Urinary bladder (tissue), 4 donors: ENCODE data around the gene ICAM5. TPM values are rescaled to one million over a fixed set of nuclear protein-coding genes. Genes with fewer than 3 reads are reported as not detected.
"Not testable (repeated sequence)": the region's sequence is repeated elsewhere in the genome, so short reads cannot be mapped to it uniquely, and the experiment has no call there.

ENCODE experiments used
- DNase-seq: peaks from one replicate; pipeline ENCODE4 v3.0.0-alpha.2; 2015; ENCODE audit errors: extremely low spot score
- H3K27ac ChIP-seq: one replicate; pipeline ENCODE4 v1.5.1; 2013; ENCODE audit warnings: low read depth, mild to moderate bottlenecking, moderate library complexity
- H3K36me3 ChIP-seq: one replicate; pipeline ENCODE4 v1.6.1; 2013; ENCODE audit warnings: mild to moderate bottlenecking, moderate library complexity; ENCODE audit not compliant: insufficient read depth
- H3K4me1 ChIP-seq: one replicate; pipeline ENCODE4 v1.6.1; 2013; ENCODE audit warnings: mild to moderate bottlenecking, moderate library complexity; ENCODE audit not compliant: insufficient read depth
- H3K4me3 ChIP-seq: one replicate; pipeline ENCODE4 v1.5.1; 2013; ENCODE audit warnings: low read depth, low read length
- WGBS: extraction: QIAGEN DNeasy Blood & Tissue Kit; methylation state at CpG from one replicate; pipeline ENCODE4 v1.1.7; 2013; 5-methylcytosine and 5-hydroxymethylcytosine counted together
- polyA plus RNA-seq: library from polyadenylated mRNA; stranded (reverse); fragments of 200-250 nt; gene quantifications from one replicate; pipeline ENCODE4 v1.2.3, GENCODE V29; 2013
- total RNA-seq: library from RNA; depleted of rRNA; stranded (reverse); fragments of >200 nt; gene quantifications from one replicate; pipeline ENCODE4 v1.2.3, GENCODE V29; 2014
- donor health status: healthy with polysubstance abuse.
- donor health status: healthy.

The ICAM5 gene, protein sequence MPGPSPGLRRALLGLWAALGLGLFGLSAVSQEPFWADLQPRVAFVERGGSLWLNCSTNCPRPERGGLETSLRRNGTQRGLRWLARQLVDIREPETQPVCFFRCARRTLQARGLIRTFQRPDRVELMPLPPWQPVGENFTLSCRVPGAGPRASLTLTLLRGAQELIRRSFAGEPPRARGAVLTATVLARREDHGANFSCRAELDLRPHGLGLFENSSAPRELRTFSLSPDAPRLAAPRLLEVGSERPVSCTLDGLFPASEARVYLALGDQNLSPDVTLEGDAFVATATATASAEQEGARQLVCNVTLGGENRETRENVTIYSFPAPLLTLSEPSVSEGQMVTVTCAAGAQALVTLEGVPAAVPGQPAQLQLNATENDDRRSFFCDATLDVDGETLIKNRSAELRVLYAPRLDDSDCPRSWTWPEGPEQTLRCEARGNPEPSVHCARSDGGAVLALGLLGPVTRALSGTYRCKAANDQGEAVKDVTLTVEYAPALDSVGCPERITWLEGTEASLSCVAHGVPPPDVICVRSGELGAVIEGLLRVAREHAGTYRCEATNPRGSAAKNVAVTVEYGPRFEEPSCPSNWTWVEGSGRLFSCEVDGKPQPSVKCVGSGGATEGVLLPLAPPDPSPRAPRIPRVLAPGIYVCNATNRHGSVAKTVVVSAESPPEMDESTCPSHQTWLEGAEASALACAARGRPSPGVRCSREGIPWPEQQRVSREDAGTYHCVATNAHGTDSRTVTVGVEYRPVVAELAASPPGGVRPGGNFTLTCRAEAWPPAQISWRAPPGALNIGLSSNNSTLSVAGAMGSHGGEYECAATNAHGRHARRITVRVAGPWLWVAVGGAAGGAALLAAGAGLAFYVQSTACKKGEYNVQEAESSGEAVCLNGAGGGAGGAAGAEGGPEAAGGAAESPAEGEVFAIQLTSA
- total RNA-seq (0.53 TPM), polyA plus RNA-seq (1.8 TPM)

DNA sequence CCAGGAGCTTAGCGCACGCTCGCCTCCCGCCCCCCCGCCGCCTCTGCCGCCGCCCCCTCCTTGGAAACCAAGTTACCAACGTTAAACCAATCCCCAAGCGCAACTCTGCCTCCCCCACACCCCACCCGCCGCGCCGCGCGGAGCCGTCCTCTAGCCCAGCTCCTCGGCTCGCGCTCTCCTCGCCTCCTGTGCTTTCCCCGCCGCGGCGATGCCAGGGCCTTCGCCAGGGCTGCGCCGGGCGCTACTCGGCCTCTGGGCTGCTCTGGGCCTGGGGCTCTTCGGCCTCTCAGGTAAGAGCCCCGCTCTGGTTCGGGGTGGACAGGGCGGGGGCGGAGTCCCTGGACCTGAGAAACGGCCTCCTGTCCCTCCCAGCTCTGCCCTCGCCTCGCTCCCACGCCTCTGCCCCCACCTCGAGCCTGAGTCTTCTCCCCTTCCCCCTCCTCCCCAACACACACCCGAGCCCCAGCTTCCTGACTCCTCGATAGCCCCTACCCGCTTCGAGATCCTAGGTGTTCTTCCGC lies at the start of gene ICAM5:
ICAM5 (plus strand) TSS at position 117 of the 521 bp plus-strand sequence; CDS start at position 209, 92 bp downstream.
- peak within 1 kb of the TSS; percentile 30 for H3K4me3 ChIP-seq
- DNase-seq = no peak
- peaks cover 4% of the 10 kb centered on the region for H3K4me1 ChIP-seq
- H3K27ac ChIP-seq = no peak within 1 kb of the TSS
- H3K36me3 ChIP-seq = no peaks in the 10 kb centered on the region
- 1% methylated on average over 45 of the region's 45 CpGs for WGBS

DNA sequence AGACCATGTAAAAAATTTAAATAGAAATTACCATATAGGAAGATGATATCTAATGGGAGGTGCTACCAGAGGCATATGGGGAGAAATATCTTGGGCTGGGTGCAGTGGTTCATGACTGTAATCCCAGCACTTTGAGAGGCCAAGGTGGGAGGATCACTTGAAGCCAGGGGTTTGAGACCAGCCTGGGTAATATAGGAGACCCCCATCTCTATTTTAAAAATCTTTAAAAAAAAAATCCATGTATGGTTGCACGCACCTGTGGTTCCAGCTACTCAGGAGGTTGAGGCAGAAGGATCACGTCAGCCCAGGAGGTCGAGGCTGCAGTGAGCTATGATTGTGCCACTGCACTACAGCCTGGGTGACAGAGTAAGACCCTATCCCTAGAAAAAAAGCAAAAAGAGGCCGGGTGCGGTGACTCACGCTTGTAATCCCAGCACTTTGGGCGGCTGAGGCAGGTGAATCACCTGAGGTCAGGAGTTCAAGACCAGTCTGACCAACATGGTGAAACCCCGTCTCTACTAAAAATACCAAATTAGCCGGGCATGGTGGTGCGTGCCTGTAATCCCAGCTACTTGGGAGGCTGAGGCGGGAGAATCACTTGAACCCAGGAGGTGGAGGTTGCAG lies 47.8 kb upstream of the ICAM5 start:
- not testable (repeated sequence) for H3K4me1 ChIP-seq, H3K4me3 ChIP-seq, H3K36me3 ChIP-seq, DNase-seq, H3K27ac ChIP-seq
- WGBS = 96% methylated on average over 11 of the region's 11 CpGs

DNA sequence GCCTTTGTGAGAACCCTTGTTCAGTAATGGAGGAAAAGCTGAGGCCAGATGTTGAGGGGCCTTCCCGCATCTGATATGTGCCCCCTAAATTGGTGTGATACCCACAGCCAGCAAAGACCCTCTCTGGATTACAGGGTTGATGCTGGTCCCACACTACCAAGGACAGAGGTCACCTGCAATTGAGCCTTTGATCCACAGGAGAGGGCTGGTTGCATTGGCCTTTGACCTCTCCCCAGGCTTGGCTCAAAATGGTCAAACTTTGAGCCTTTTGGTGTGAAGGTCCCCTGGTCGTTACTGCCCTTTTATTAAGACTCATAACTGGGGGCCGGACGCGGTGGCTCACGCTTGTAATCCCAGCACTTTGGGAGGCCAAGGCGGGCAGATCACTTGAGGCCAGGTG lies 46.1 kb upstream of the ICAM5 start:
- no peak overlapping the region for H3K27ac ChIP-seq
- 90% methylated on average over 7 of the region's 7 CpGs for WGBS
- H3K36me3 ChIP-seq = no peaks in the 10 kb centered on the region
- H3K4me3 ChIP-seq = no peak overlapping the region
- no peaks in the 10 kb centered on the region for H3K4me1 ChIP-seq
- DNase-seq = no peak

DNA sequence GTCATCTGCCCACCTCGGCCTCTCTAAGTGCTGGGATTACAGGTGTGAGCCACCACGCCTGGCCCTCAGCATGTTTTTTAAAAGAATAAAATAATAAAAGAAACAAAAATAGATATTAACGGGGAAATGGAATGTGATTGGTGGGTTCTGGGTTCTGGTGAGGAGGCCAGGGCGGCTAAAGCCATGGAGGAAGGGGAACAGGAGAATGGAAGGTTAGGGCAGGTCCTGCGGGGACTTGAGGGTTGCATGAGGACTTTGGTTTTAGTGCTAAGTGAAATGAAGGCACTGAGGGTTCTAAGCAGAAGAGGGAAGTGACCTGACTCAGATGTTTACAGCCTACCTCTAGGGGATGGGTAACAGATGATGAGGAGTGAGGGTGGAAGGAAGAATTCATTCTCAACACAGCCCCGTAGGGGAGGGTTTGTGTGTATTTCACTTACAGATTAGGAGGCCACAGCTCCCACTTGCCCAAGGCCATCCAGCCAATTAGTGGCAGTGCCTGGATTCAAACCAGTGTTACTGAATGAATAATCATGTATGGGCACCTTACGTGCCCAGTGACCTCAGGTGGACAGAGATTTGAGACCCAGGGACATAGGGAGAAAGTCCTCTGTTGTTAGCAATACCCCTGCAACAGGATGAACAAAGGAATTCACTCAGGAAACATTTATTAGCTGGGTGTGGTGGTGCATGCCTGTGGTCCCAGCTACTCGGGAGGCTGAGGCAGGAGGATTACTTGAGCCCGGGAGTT lies 44.4 kb upstream of the ICAM5 start:
- Histone ChIP-seq H3K36me3 (no peaks in the 10 kb centered on the region), H3K27ac (no peak overlapping the region), H3K4me1 (no peaks in the 10 kb centered on the region), H3K4me3 (no peak overlapping the region)
- WGBS = 78% methylated on average over 9 of the region's 9 CpGs
- DNase-seq = no peak

DNA sequence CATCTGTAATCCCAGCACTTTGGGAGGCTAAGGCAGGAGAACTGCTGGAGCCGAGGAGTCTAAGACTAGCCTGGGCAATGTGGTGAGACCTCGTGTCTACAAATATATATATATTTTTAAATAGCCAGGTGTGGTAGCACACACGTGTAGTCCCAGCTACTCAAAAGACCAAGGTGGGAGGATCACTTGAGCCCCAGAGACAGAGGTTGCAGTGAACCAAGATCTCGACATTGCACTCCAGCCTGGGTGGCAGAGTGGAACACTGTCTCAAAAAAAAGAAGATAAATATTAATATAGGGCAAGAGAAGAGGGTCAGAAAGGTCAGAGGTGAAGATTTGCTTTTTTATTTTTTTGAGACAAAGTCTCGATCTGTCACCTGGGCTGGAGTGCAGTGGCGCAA lies 43.2 kb upstream of the ICAM5 start:
- H3K4me3 ChIP-seq = no peak overlapping the region
- H3K4me1 ChIP-seq = no peaks in the 10 kb centered on the region
- WGBS = 85% methylated on average over 6 of the region's 6 CpGs
- DNase-seq = no peak
- H3K27ac ChIP-seq = no peak overlapping the region
- no peaks in the 10 kb centered on the region for H3K36me3 ChIP-seq

DNA sequence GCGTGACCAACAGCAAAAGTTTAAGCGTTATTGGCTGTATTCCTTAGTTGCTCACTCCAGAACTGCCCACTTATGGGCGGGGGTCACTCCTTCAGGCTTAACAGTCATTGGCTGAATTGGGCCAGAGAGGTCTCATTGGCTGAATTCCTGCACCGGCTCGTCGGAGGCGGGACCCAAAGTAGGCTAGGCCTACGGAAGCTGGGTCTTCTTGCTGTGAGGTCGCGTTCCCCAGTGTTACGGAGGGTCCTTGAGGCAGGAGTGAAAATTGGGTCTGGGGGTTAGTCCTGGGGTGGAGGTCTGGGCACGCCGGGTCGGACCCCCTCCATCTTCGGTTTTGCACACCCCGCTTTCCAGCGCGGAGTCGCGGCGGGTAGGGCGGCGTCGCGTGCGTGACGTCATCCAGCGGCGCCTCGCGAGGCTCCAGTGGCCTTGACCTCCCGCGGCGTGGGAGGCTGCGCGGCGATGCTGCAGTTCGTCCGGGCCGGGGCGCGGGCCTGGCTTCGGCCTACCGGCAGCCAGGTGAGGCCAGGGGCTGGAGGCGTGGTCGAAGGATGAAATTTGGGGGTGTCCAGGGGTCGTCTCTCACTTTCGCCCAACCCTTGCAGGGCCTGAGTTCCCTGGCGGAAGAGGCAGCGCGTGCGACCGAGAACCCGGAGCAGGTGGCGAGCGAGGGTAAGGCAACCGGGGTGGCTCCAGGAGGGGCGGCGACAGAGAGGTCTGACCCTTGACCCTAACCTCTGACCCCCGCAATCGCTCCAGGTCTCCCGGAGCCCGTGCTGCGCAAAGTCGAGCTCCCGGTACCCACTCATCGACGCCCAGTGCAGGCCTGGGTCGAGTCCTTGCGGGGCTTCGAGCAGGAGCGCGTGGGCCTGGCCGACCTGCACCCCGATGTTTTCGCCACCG lies 37.7 kb upstream of the ICAM5 start, which contains the start of gene MRPL4:
MRPL4 (plus strand) TSS at position 423 of the 903 bp plus-strand sequence; CDS start at position 463, 40 bp downstream.
- under 1% methylated on average over 77 of the region's 77 CpGs for WGBS

DNA sequence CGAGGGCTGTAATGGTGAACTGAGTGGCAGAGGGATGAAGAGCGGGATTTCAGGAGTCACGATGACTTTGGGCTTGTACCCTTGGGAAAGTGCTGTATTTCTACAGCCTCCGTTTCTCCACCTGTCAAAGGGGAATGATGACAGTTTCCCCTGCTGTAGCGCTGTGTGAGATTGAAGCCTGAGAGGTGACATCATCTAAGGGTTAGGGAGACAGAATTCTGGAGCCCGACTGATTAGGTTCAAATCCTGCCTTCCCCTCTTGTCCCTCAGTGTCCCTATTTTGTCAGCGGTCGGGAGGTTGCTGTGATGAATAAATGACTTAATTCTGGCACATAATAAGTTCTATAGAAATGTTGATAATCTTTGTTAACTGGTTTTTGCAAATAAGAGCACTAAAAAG lies 37.0 kb upstream of the ICAM5 start:
- H3K27ac ChIP-seq = no peak overlapping the region
- 24% methylated on average over 8 of the region's 8 CpGs for WGBS

More for the DNA sequence above, 37.7 kb upstream of the ICAM5 start, which contains the start of gene MRPL4:
- H3K36me3 ChIP-seq = no peaks in the 10 kb centered on the region
- H3K4me1 ChIP-seq = no peaks in the 10 kb centered on the region
- peak within 1 kb of the TSS; percentile 70 for H3K4me3 ChIP-seq
- no peak within 1 kb of the TSS for H3K27ac ChIP-seq
- peak; percentile 99 for DNase-seq

DNA sequence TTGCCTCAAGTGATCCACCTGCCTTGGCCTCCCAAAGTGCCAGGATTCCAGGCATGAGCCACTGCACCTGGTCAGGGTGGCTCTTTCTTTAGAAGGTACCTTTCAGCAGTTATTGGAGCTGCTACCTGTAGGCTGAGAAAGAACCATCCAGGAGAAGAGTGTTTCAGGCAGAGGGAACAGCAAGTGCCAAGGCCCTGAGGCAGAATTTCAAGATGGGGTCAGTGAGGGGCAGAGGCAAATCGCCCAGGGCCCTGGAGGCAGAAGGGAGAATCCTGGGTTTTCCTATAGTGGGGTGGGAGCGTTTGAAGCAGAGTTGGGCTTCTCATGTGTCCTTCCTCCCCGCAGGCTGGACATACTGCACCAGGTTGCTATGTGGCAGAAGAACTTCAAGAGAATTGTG lies 35.5 kb upstream of the ICAM5 start:
- Histone ChIP-seq H3K4me3 (no peak overlapping the region), H3K27ac (no peak overlapping the region), H3K4me1 (no peaks in the 10 kb centered on the region), H3K36me3 (no peaks in the 10 kb centered on the region)
- WGBS = 92% methylated on average over 3 of the region's 3 CpGs
- DNase-seq = no peak

More for the DNA sequence above, 37.0 kb upstream of the ICAM5 start:
- Histone ChIP-seq H3K36me3 (no peaks in the 10 kb centered on the region), H3K4me3 (peak overlapping the region; percentile 70), H3K4me1 (no peaks in the 10 kb centered on the region)
- no peak for DNase-seq

DNA sequence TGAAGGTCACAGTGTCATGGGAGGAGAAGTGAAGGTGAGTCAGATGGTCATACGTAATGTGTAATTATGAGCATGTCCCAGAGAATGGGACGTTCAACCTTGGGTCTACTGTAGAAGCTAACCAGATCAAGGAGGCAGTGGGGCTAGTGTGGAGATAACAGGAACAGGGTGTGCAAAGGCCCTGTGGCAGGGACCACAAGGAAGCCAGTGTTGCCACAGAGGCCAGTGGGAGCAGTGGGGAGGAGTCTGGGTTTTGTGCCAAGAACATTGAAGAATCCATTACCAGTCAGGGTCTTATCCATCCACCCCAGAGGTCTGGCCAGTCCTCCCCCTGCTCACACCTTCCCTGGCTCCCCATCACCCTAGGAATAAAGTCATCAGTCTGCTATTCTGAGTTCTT lies 34.4 kb upstream of the ICAM5 start:
- 92% methylated on average over 2 of the region's 2 CpGs for WGBS

DNA sequence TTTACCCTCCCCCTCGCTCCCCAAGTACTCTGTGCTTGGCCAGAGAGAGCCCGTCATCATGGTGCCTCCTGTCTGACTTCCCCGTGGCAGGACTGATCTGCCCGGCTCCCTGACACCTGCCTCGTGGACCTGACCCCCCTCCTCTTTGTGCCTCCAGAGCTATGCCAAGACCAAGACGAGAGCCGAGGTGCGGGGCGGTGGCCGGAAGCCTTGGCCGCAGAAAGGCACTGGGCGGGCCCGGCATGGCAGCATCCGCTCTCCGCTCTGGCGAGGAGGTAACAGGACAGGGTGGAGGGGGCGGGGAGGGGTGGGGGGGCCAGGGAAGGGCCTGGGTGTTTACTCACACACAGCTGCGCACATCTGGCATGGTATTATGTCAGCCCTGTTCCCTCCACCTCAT lies 33.2 kb upstream of the ICAM5 start:
- H3K27ac ChIP-seq = no peak overlapping the region
- 74% methylated on average over 18 of the region's 18 CpGs for WGBS
- DNase-seq = no peak
- H3K4me1 ChIP-seq = no peaks in the 10 kb centered on the region
- no peak overlapping the region for H3K4me3 ChIP-seq
- no peaks in the 10 kb centered on the region for H3K36me3 ChIP-seq

More for the DNA sequence above, 34.4 kb upstream of the ICAM5 start:
- Histone ChIP-seq H3K36me3 (no peaks in the 10 kb centered on the region), H3K27ac (no peak overlapping the region), H3K4me3 (no peak overlapping the region), H3K4me1 (no peaks in the 10 kb centered on the region)
- DNase-seq = no peak

DNA sequence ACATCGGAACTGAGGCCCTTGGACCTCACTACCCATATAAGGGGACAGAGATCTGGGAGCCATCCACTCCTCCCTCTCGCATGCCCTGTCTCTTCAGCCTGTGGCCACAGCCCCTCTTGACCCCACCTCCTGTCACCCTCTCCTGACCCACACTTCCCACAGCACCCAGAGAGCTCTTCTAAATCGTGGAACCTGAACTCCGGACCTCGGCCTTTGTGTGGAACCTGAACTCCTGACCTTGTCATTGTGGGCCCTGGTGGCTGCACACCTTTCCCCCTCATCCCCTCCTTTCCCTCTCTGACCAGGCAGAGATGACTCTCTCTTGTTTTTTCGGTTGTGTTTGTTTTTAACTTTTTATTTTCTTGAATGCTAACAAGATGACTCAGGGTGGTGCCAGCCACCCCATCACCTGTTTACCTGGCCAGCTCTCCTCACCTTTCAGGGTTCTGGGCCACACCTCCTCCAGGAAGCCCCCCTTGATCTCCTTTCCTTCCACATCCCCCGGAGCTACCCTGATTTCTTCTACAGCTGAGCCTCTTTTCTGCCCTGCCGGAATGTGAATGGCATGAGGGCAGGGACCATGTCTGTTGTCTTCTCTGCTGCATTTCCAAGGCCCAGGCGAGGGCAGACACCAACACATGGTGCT lies 32.7 kb upstream of the ICAM5 start:
- no peaks in the 10 kb centered on the region for H3K4me1 ChIP-seq
- no peak for DNase-seq
- no peak overlapping the region for H3K27ac ChIP-seq
- H3K36me3 ChIP-seq = no peaks in the 10 kb centered on the region
- H3K4me3 ChIP-seq = no peak overlapping the region
- WGBS = 81% methylated on average over 9 of the region's 9 CpGs
